ENCODE data around the gene NBEAL2.

GRCh38 chr3:47034868-47035489 lies 55.5 kb downstream of the NBEAL2 start:
- TF ChIP-seq CTCF (IDR thresholded peaks at IDR 0.05) = no peak
- TF ChIP-seq POLR2A (IDR thresholded peaks at IDR 0.05) = no peak

Data from right lobe of liver (tissue), 4 donors.